K562 (cell line): Measurements from ENCODE around the gene TMEM39B. TPM values are rescaled to one million over a fixed set of nuclear protein-coding genes. Genes with fewer than 3 reads are reported as not detected.
A peak's percentile ranks its signal among the peaks of the same experiment; 100 is the strongest.

Experiments used
- ATAC-seq: fragments of 200-7000 bp; cut with Tn5 transposase; 3 replicates; pipeline ENCODE4 v1.9.1; 2020; ENCODE audit warnings: moderate library complexity
- BruUV-seq: library from RNA; stranded (reverse); fragments of 400-500 nt; replicated peaks from 2 replicates; lab custom pipeline; 2021; lab: Mats Ljungman, UMichigan
- CTCF ChIA-PET: fragments of 300-600 bp; formaldehyde crosslinking; extraction: SDS; loops from one replicate; lab custom pipeline; 2021; ENCODE audit warnings: low intra/inter-chr PET ratio; lab: Yijun Ruan, JAX
- POLR2A ChIA-PET: fragments of 300-600, 350-650 bp; sonication (Branson Sonifier 250); formaldehyde crosslinking; extraction: SDS; loops from one replicate; lab custom pipeline; 2021; ENCODE audit warnings: antibody characterized with exemption, inconsistent platforms; lab: Yijun Ruan, JAX
- DNase-seq, 4 experiments: peaks; one replicate each; pipeline versions ENCODE4 v3.0.0 to v3.0.0-alpha.2; 2011 to 2018; ENCODE audit warnings: low spot score in 3 of 4, mixed read lengths in 3 of 4; ENCODE audit errors: extremely low read depth in 1 of 4
- FAIRE-seq: peaks from 2 replicates; lab custom pipeline; 2011; peaks lifted over from hg19 to GRCh38; lab: Jason Lieb, UNC
- H2AFZ ChIP-seq: 2 replicates; pipeline ENCODE4 v1.6.0; 2011; ENCODE audit warnings: low read depth, low read length, control low read depth, inconsistent platforms
- H3K27ac ChIP-seq: fragments of 200-600 bp; 3 replicates; pipeline ENCODE4 v1.8.0; 2011; ENCODE audit warnings: low read depth, mild to moderate bottlenecking, control low read depth, inconsistent platforms, low read length, moderate library complexity, mixed read lengths; ENCODE audit errors: extremely low read depth
- H3K27me3 ChIP-seq, 2 experiments: fragments of 300-600 bp in 1 of 2; 2 replicates in 1 of 2; 3 replicates in 1 of 2; pipeline versions ENCODE4 v1.6.0 to v1.8.0; 2011; ENCODE audit warnings: inconsistent platforms in 2 of 2, low read length in 2 of 2, mild to moderate bottlenecking in 1 of 2, mixed read lengths in 1 of 2, moderate library complexity in 1 of 2; ENCODE audit not compliant: control insufficient read depth in 2 of 2, insufficient read depth in 2 of 2
- H3K36me3 ChIP-seq: fragments of 300-600 bp; 3 replicates; pipeline ENCODE4 v1.8.0; 2011; ENCODE audit warnings: mild to moderate bottlenecking, low read length, inconsistent platforms; ENCODE audit not compliant: control insufficient read depth, insufficient read depth
- H3K4me1 ChIP-seq, 2 experiments: fragments of 200-600 bp in 1 of 2; replicated peaks in 1 of 2; 2 replicates in 1 of 2; 3 replicates in 1 of 2; pipeline versions ENCODE4 v1.5.1 to v1.8.0; 2011; ENCODE audit warnings: inconsistent platforms in 2 of 2, low read length in 2 of 2, mild to moderate bottlenecking in 1 of 2, mixed read lengths in 1 of 2, moderate library complexity in 1 of 2; ENCODE audit not compliant: control insufficient read depth in 2 of 2, insufficient read depth in 2 of 2
- H3K4me2 ChIP-seq: 2 replicates; pipeline ENCODE4 v1.6.1; 2011; ENCODE audit warnings: low read length, control low read depth, inconsistent platforms, mixed read lengths; ENCODE audit not compliant: insufficient read depth
- H3K4me3 ChIP-seq: fragments of 200-600 bp; sonication (generic), shearing (Covaris generic); 2 replicates; pipeline ENCODE4 v1.5.1; 2016; ENCODE audit warnings: control low read depth, inconsistent platforms
- H3K79me2 ChIP-seq: fragments of 200-600 bp; 3 replicates; pipeline ENCODE4 v1.8.0; 2011; ENCODE audit warnings: low read length, inconsistent platforms; ENCODE audit not compliant: control insufficient read depth, insufficient read depth
- H3K9ac ChIP-seq, 2 experiments: 2 replicates each; pipeline versions ENCODE4 v1.6.0 to v1.6.1; 2011; ENCODE audit warnings: low read depth in 2 of 2, low read length in 2 of 2, control low read depth in 1 of 2, inconsistent platforms in 1 of 2, mild to moderate bottlenecking in 1 of 2, mixed read lengths in 1 of 2; ENCODE audit not compliant: insufficient read depth in 1 of 2
- H3K9me1 ChIP-seq: one replicate; pipeline ENCODE4 v1.6.0; 2011; ENCODE audit warnings: inconsistent platforms, mild to moderate bottlenecking, low read length, moderate library complexity; ENCODE audit not compliant: control insufficient read depth, insufficient read depth
- H3K9me3 ChIP-seq: replicated peaks from 2 replicates; pipeline ENCODE4 v1.5.1; 2011; ENCODE audit warnings: low read depth, low read length, inconsistent platforms; ENCODE audit not compliant: control insufficient read depth, insufficient read depth
- H4K20me1 ChIP-seq: replicated peaks from 2 replicates; pipeline ENCODE4 v1.6.1; 2011; ENCODE audit warnings: low read length, inconsistent platforms, mixed read lengths; ENCODE audit not compliant: control insufficient read depth, insufficient read depth
- KLF16 ChIP-seq: IDR thresholded peaks from 2 replicates; pipeline ENCODE4 v1.6.1; 2016; ENCODE audit warnings: antibody characterized with exemption
- NFE2 ChIP-seq: IDR thresholded peaks from 2 replicates; pipeline ENCODE4 v1.6.1; 2014; ENCODE audit warnings: antibody characterized with exemption, low read depth
- SPI1 ChIP-seq: IDR thresholded peaks from 2 replicates; pipeline ENCODE4 v1.6.1; 2011; ENCODE audit warnings: low read depth, low read length, control low read depth, borderline replicate concordance
- STAT5B ChIP-seq: fragments of 250-450 bp; sonication (Bioruptor Pico); IDR thresholded peaks from 2 replicates; pipeline ENCODE4 v1.8.0; 2021; ENCODE audit warnings: mild to moderate bottlenecking, inconsistent platforms
- WGBS: fragments of 100-300 bp; shearing (Covaris generic); methylation state at CpG from one replicate; pipeline ENCODE4 v1.1.6; 2016; ENCODE audit warnings: low coverage, mixed read lengths; ENCODE audit not compliant: insufficient coverage; ENCODE audit errors: missing lambda C conversion rate; 5-methylcytosine and 5-hydroxymethylcytosine counted together
- in situ Hi-C: fragments of 300-500 bp; cut with MboI; formaldehyde crosslinking; loops from 4 replicates; pipeline ENCODE4 v1.15.0; 2018; ENCODE audit warnings: inconsistent platforms, mixed read lengths
- intact Hi-C: fragments of 100-400 bp; cut with micrococcal nuclease; formaldehyde crosslinking; loops from 2 replicates; pipeline ENCODE4 v1.14.2; 2022
- polyA plus RNA-seq, 8 experiments: library from polyadenylated mRNA; depleted of rRNA in 4 of 8; stranded (reverse) in 5 of 8; unstranded in 3 of 8; fragments of >200 nt; fragmentation: Nextera tagmentation in 2 of 8; fragmentation: Illumina TruSeq in 1 of 8; extraction: Ambion mirVana in 2 of 8; extraction: Trizol in 1 of 8; gene quantifications; 2 replicates each; pipeline versions ENCODE4 v1.2.1 to v1.2.3, GENCODE V29; 2011 to 2014; ENCODE audit warnings: inconsistent platforms in 1 of 8, missing spikeins in 1 of 8
- total RNA-seq, 7 experiments: library from RNA; depleted of rRNA in 6 of 7; stranded (reverse); fragments of >200 nt in 6 of 7; fragmentation: Illumina TruSeq in 2 of 7; extraction: Trizol in 2 of 7; gene quantifications; 2 replicates each; pipeline versions ENCODE4 v1.2.1 to v1.2.3, GENCODE V29; 2011 to 2021; ENCODE audit warnings: low replicate concordance in 1 of 7
- TF ChIP-seq, protein P1 (sequence below): sonication (generic); IDR thresholded peaks from 2 replicates; pipeline ENCODE4 v1.6.1; 2016

The TMEM39B gene
- total and polyA plus RNA-seq, 9 of the 15 experiments (the other 6 are each of a cell fraction or from before 2014, with no cell fraction given), result 0.92 to 28.5 (median 9.7) TPM

DNA sequence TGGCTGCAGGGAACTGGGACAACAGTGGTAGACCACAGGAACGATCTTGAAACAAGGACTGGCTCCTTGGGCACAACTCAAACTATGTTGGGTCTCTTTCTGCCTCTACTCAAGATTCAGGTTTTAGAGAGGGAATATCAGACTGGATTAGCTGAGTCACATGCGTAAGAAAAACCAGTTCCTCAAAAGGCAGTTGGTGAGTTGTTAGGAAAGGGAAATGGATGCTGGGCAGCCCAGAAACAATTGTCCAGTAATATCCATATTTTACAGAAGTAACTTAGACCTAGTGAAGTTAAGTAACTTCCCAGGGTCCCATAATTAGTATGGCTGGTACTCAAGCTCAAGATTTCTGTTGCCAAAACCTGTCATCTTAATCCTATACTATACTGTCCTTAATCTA, 27.0 kb upstream of the TMEM39B start:
- ATAC-seq, result no peak
- Histone ChIP-seq H3K27ac (no peak overlapping the region), H3K9me1 (no peaks in the 10 kb centered on the region), H3K79me2 (no peaks in the 10 kb centered on the region), H3K4me3 (no peak overlapping the region), H3K9ac (no peak overlapping the region), H3K4me2 (no peak overlapping the region), H3K36me3 (peaks cover 50% of the 10 kb centered on the region), H2AFZ (no peak overlapping the region), H3K4me1 (no peaks in the 10 kb centered on the region), H4K20me1 (no peaks in the 10 kb centered on the region), H3K27me3 (no peaks in the 10 kb centered on the region), H3K9me3 (no peaks in the 10 kb centered on the region)
- no peak for DNase-seq
- ChIA-PET CTCF (no interaction called here), POLR2A (interaction anchor here (1.1 to 3.0 kb wide), 2 partner anchors 9 to 16 kb away, joined by 4 to 14 read pairs; no protein-coding TSS in a partner anchor)
- intact Hi-C loops, result no loop called here
- TF ChIP-seq KLF16, result no peak
- peak; percentile 83 for TF ChIP-seq SPI1
- 0 out of 2 replicates have a peak, but pooled peaks have one; percentile 35 for TF ChIP-seq NFE2
- TF ChIP-seq, protein P1, sequence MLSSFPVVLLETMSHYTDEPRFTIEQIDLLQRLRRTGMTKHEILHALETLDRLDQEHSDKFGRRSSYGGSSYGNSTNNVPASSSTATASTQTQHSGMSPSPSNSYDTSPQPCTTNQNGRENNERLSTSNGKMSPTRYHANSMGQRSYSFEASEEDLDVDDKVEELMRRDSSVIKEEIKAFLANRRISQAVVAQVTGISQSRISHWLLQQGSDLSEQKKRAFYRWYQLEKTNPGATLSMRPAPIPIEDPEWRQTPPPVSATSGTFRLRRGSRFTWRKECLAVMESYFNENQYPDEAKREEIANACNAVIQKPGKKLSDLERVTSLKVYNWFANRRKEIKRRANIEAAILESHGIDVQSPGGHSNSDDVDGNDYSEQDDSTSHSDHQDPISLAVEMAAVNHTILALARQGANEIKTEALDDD, result peak; percentile 24; the same call in 1 of the 2 replicates
- no peak for FAIRE-seq
- in situ Hi-C loops, result no loop called here
- WGBS, result 74% methylated on average over 2 of the region's 2 CpGs
- BruUV-seq, result no TSS peak

GRCh38 chr1:32047701-32048100, 25.0 kb upstream of the TMEM39B start:
- CTCF ChIA-PET, result no interaction called here

More at GRCh38 chr1:32047701-32048100, 25.0 kb upstream of the TMEM39B start:
- Histone ChIP-seq H3K9me1 (no peaks in the 10 kb centered on the region), H3K4me2 (no peak overlapping the region), H4K20me1 (no peaks in the 10 kb centered on the region), H3K4me1 (no peaks in the 10 kb centered on the region), H3K4me3 (no peak overlapping the region), H3K9me3 (no peaks in the 10 kb centered on the region), H3K27me3 (no peaks in the 10 kb centered on the region), H3K9ac (no peak overlapping the region), H2AFZ (no peak overlapping the region), H3K36me3 (peaks cover 60% of the 10 kb centered on the region), H3K27ac (no peak overlapping the region), H3K79me2 (no peaks in the 10 kb centered on the region)
- intact Hi-C loops (no loop called here), in situ Hi-C loops (no loop called here)
- no peak for DNase-seq
- no peak for FAIRE-seq
- no peak for ATAC-seq
- TF ChIP-seq STAT5B (CRISPR knock-in tag), result no peak
- POLR2A ChIA-PET, result interaction anchor here (0.6 to 3.0 kb wide), 3 partner anchors 12 to 163 kb away, joined by 3 to 14 read pairs (median 3); no protein-coding TSS in a partner anchor
- BruUV-seq, result no TSS peak
